Putamen (tissue), 1 donor: Measurements from ENCODE around the gene FKBP15.

Source experiments
- DNase-seq: peaks from one replicate; pipeline ENCODE4 v3.0.0-alpha.2; 2016; ENCODE audit warnings: low spot score

The FKBP15 gene

GRCh38 chr9:113228130-113228665, 7.1 kb upstream of the FKBP15 start:
- DNase-seq: no peak

- DNase-seq: no peak
Observed at GRCh38 chr9:113227436-113227835, 6.4 kb upstream of the FKBP15 start.

GRCh38 chr9:113223963-113224362, 2.9 kb upstream of the FKBP15 start:
- DNase-seq: no peak

GRCh38 chr9:113222482-113222841, 1.4 kb upstream of the FKBP15 start:
- no peak for DNase-seq

GRCh38 chr9:113221800-113222481, 864 bp upstream of the FKBP15 start:
- DNase-seq: peak; percentile 11

GRCh38 chr9:113220467-113221002, 542 bp downstream of the FKBP15 start:
- no peak for DNase-seq

- no peak for DNase-seq
Observed at GRCh38 chr9:113219969-113220368, 1.1 kb downstream of the FKBP15 start.

- DNase-seq: no peak
Observed at GRCh38 chr9:113219186-113219936, 1.7 kb downstream of the FKBP15 start.

- no peak for DNase-seq
Observed at GRCh38 chr9:113216406-113216805, 4.7 kb downstream of the FKBP15 start.

GRCh38 chr9:113215132-113215531, 5.9 kb downstream of the FKBP15 start:
- no peak for DNase-seq

GRCh38 chr9:113210815-113211214, 10.3 kb downstream of the FKBP15 start:
- DNase-seq: no peak

GRCh38 chr9:113205861-113206260, 15.2 kb downstream of the FKBP15 start:
- DNase-seq: no peak

- no peak for DNase-seq
Observed at GRCh38 chr9:113205432-113205831, 15.6 kb downstream of the FKBP15 start.

GRCh38 chr9:113199683-113200329, 21.3 kb downstream of the FKBP15 start:
- DNase-seq: no peak

- no peak for DNase-seq
Observed at GRCh38 chr9:113192455-113192854, 28.6 kb downstream of the FKBP15 start.

- peak; percentile 26 for DNase-seq
Observed at GRCh38 chr9:113187929-113188595, 33.0 kb downstream of the FKBP15 start.

- DNase-seq: no peak
Observed at GRCh38 chr9:113186137-113186755, 34.8 kb downstream of the FKBP15 start.

- DNase-seq: no peak
Observed at GRCh38 chr9:113185271-113185670, 35.8 kb downstream of the FKBP15 start.

- no peak for DNase-seq
Observed at GRCh38 chr9:113184539-113184938, 36.5 kb downstream of the FKBP15 start.

- no peak for DNase-seq
Observed at GRCh38 chr9:113183956-113184488, 37.1 kb downstream of the FKBP15 start.

GRCh38 chr9:113181165-113181564, 39.9 kb downstream of the FKBP15 start:
- DNase-seq: no peak
